Colonic mucosa (tissue), 4 donors: ENCODE data around the gene PRRT4. TPM values are rescaled to one million over a fixed set of nuclear protein-coding genes. Genes with fewer than 3 reads are reported as not detected.

Source experiments
- DNase-seq: peaks from one replicate; pipeline ENCODE4 v3.0.0-alpha.2; 2020
- H3K27ac ChIP-seq: fragments of 200-600 bp; one replicate; pipeline ENCODE4 v1.8.0; 2021
- H3K27me3 ChIP-seq: fragments of 200-600 bp; one replicate; pipeline ENCODE4 v1.8.0; 2021
- H3K36me3 ChIP-seq: fragments of 200-600 bp; one replicate; pipeline ENCODE4 v1.8.0; 2021
- H3K4me1 ChIP-seq: fragments of 200-600 bp; one replicate; pipeline ENCODE4 v1.8.0; 2021; ENCODE audit warnings: mild to moderate bottlenecking
- H3K4me3 ChIP-seq: fragments of 200-600 bp; one replicate; pipeline ENCODE4 v1.8.0; 2021
- H3K9ac ChIP-seq, 2 donors: one replicate each; pipeline ENCODE4 v1.7.0; 2013; ENCODE audit warnings: control low read depth in 2 of 2, low read depth in 2 of 2, low read length in 2 of 2
- H3K9me3 ChIP-seq: fragments of 200-600 bp; one replicate; pipeline ENCODE4 v1.8.0; 2021
- CTCF ChIP-seq: fragments of 200-600 bp; IDR thresholded peaks from one replicate; pipeline ENCODE4 v1.8.0; 2022; ENCODE audit warnings: antibody characterized with exemption, mild to moderate bottlenecking
- intact Hi-C: fragments of 100-400 bp; cut with DNase I; formaldehyde crosslinking; loops from one replicate; pipeline ENCODE4 v1.14.1; 2022
- total RNA-seq, 2 donors: library from RNA; stranded (reverse); fragmentation: NEBNext Ultra II Directional in 1 of 2; extraction: Animal tissue kit (Norgen Biotek cat#: 25700) in 1 of 2; gene quantifications; one replicate each; pipeline ENCODE4 v1.2.1, GENCODE V29; 2021
- donor health status: healthy.
- donor health status: DM: no; HTN: no; CAD: no.
- donor health status: DM: no; HTN: no; CAD: no.

Gene PRRT4
- total RNA-seq, 2 donors from 2014 or later, result 0.24 TPM; not detected in 1

GRCh38 chr7:128394904-128395496 lies 33.5 kb upstream of the PRRT4 start:
- peaks cover 7% of the 10 kb centered on the region for H3K36me3 ChIP-seq
- intact Hi-C loops, result no loop called here
- DNase-seq, result no peak

GRCh38 chr7:128393526-128394330 lies 32.2 kb upstream of the PRRT4 start:
- Histone ChIP-seq H3K9me3 (no peaks in the 10 kb centered on the region), H3K4me3 (no peak overlapping the region), H3K9ac (no peak overlapping the region), H3K4me1 (no peaks in the 10 kb centered on the region), H3K36me3 (peaks cover 7% of the 10 kb centered on the region), H3K27ac (no peak overlapping the region), H3K27me3 (no peaks in the 10 kb centered on the region)
- DNase-seq, result no peak
- TF ChIP-seq CTCF, result no peak
- intact Hi-C loops, result no loop called here

More at GRCh38 chr7:128394904-128395496, 33.5 kb upstream of the PRRT4 start:
- Histone ChIP-seq H3K9me3 (no peaks in the 10 kb centered on the region), H3K27me3 (no peaks in the 10 kb centered on the region), H3K9ac (no peak overlapping the region), H3K4me1 (no peaks in the 10 kb centered on the region), H3K27ac (no peak overlapping the region), H3K4me3 (no peak overlapping the region)
- TF ChIP-seq CTCF, result no peak

- Histone ChIP-seq H3K9ac (no peak overlapping the region), H3K36me3 (peaks cover 7% of the 10 kb centered on the region), H3K4me1 (no peaks in the 10 kb centered on the region), H3K27me3 (no peaks in the 10 kb centered on the region), H3K9me3 (no peaks in the 10 kb centered on the region), H3K27ac (no peak overlapping the region), H3K4me3 (no peak overlapping the region)
- no peak for TF ChIP-seq CTCF
- DNase-seq, result no peak
- intact Hi-C loops, result no loop called here
Measured at GRCh38 chr7:128392446-128393327, 31.2 kb upstream of the PRRT4 start.

DNA sequence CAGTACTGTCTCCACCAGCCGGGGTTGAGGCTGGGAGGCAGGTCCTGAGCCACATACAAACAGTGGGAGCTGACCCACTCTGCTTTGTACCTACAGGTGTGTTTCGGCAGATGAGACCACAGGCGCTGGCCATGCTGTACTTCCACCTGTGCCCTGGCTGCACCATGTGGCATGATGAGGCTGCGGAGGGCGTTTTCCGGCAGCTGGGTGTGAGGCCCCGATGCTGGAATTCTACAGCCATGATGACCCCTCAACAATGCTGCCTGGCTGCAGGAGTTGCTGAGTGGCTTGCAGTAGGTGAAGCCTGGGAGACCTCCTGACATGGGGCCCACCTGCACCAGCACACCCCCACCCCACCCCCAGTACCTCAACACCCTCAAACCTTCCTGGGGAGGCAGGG lies 30.3 kb upstream of the PRRT4 start:
- Histone ChIP-seq H3K9me3 (no peaks in the 10 kb centered on the region), H3K9ac (no peak overlapping the region), H3K36me3 (peaks cover 7% of the 10 kb centered on the region), H3K4me1 (no peaks in the 10 kb centered on the region), H3K4me3 (no peak overlapping the region), H3K27ac (no peak overlapping the region), H3K27me3 (no peaks in the 10 kb centered on the region)
- no peak for TF ChIP-seq CTCF
- intact Hi-C loops, result no loop called here
- no peak for DNase-seq

- Histone ChIP-seq H3K4me1 (no peaks in the 10 kb centered on the region), H3K9ac (no peak overlapping the region), H3K4me3 (no peak overlapping the region), H3K27me3 (no peaks in the 10 kb centered on the region), H3K36me3 (peaks cover 7% of the 10 kb centered on the region), H3K9me3 (no peaks in the 10 kb centered on the region), H3K27ac (no peak overlapping the region)
- intact Hi-C loops, result no loop called here
- DNase-seq, result no peak
- no peak for TF ChIP-seq CTCF
Measured at GRCh38 chr7:128390871-128391565, 29.5 kb upstream of the PRRT4 start.
